MV-4-11 (cell line): Measurements from ENCODE around the gene CLCA1.

Experiments
- DNase-seq: peaks from one replicate; lab custom pipeline; 2025; lab: John Stamatoyannopoulos, UW

The CLCA1 gene

GRCh38 chr1:86461482-86461881 is 7.2 kb upstream of the CLCA1 start:
- no peak for DNase-seq

DNA sequence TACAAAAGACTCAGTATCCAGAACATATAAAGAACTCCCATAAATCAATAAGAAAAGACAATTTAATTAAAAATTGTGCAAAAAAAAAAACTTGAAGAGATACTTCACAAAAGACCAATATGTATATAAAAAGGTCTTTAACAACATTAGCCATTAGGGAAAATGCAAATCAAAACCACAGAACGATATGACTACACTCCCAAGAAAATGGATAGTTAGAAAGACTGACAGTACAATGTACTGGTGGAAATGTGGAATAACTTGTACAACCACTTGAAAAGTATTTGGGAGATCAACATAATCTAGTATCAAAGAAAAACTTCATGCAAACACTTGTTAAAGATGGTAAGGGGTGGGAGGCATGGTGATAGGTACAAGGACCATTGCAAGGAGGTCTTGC is 3.9 kb upstream of the CLCA1 start:
- DNase-seq, result no peak

- DNase-seq, result no peak
Measured at GRCh38 chr1:86466109-86466844, 2.5 kb upstream of the CLCA1 start.

- no peak for DNase-seq
Measured at GRCh38 chr1:86466986-86467385, 1.7 kb upstream of the CLCA1 start.

DNA sequence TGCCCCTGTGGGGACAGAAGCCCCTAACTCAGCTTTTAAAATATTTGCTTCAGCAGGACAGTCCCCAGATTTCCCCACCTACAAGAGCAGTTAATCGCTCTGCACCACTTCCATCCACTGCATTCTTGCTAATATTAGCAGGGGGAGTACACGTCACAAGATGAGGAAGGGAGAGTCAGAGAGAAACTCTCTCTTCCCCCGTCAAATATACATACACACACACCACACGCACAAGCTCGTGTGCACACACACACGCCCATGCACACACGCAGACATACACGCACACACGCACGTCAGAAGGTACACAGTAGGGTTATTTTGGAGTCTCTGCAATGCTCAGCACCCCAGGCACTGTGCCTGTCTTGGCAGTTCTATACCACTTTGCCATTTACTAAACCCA is 2.1 kb downstream of the CLCA1 start:
- DNase-seq, result no peak

- DNase-seq, result no peak
Measured at GRCh38 chr1:86471291-86471690, 2.6 kb downstream of the CLCA1 start.

- no peak for DNase-seq
Measured at GRCh38 chr1:86472152-86472551, 3.4 kb downstream of the CLCA1 start.

DNA sequence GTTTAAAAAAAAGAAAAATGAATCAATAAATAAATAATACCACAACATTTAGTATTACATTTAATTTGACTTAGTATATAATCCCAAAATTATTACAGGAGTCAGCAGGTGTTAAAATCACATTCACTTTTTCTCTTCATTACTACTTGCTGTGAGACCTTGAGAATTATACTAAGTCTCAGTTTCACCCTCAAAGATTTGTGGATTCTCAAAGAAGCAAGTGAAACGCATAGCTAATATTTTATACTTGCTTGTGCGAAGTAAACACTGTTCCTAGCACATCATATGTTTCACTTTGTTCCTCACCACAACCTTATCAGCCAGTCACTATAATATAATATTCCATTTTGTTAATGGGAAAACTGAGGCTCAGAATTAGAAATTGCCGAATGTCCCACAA is 4.0 kb downstream of the CLCA1 start:
- DNase-seq, result no peak

DNA sequence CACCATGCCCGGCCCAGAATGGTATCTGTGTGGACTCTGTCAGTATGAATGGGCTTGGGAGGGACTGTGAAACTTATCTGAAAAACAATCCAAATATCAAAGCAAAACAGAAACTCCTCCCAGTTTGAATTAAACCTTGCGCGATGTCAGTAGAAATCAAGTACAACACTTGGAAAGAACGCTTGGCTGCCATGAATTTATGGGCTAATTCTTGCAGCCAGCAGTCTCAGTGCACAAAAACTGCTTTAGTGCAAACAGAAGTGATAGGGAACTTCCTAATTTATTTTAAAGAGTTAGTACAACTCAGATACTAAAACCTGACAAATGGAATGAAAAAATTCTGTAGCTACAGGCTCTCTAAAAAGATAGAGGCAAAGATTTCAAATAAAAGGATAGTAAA is 8.5 kb downstream of the CLCA1 start:
- DNase-seq, result no peak

DNA sequence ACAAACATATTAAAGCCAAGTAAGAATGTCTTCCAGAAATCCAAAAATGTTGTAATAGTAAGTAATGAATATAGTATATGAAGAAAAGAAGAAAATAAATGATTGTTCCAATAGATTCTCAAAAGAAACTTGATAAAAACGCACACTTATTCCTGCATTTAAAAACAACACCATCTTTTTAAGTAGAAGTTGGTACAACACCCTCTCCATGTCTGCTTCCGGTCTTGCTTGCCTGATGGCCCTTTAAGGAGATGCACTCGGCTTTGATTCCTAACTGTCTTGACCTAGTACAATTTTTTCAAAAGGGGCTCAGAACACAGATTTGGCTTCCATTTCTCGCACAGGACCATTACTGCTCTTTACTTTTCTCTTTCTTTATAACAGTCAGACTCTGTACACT is 9.0 kb downstream of the CLCA1 start:
- DNase-seq, result no peak

GRCh38 chr1:86478416-86479156 is 9.9 kb downstream of the CLCA1 start:
- DNase-seq, result no peak

DNA sequence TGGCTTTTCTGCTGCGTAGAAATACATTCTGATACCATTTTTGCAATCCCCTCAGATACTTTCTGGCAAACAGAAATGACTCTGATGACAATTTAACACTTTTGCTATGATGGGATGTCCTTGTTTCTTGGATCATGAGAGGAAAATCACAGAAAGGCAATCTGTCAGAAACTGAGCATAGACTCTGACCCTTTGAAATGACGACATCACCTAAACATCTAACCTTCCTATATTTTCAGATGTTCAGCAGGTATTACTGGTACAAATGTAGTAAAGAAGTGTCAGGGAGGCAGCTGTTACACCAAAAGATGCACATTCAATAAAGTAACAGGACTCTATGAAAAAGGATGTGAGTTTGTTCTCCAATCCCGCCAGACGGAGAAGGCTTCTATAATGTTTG is 13.2 kb downstream of the CLCA1 start:
- DNase-seq, result no peak

GRCh38 chr1:86487131-86487810 is 18.5 kb downstream of the CLCA1 start:
- peak; percentile 31 for DNase-seq

GRCh38 chr1:86487811-86488141 is 19.0 kb downstream of the CLCA1 start:
- no peak for DNase-seq

- no peak for DNase-seq
Measured at GRCh38 chr1:86489242-86489878, 20.6 kb downstream of the CLCA1 start.

GRCh38 chr1:86491171-86491950 is 22.6 kb downstream of the CLCA1 start:
- no peak for DNase-seq

- DNase-seq, result no peak
Measured at GRCh38 chr1:86498281-86498680, 29.6 kb downstream of the CLCA1 start.

DNA sequence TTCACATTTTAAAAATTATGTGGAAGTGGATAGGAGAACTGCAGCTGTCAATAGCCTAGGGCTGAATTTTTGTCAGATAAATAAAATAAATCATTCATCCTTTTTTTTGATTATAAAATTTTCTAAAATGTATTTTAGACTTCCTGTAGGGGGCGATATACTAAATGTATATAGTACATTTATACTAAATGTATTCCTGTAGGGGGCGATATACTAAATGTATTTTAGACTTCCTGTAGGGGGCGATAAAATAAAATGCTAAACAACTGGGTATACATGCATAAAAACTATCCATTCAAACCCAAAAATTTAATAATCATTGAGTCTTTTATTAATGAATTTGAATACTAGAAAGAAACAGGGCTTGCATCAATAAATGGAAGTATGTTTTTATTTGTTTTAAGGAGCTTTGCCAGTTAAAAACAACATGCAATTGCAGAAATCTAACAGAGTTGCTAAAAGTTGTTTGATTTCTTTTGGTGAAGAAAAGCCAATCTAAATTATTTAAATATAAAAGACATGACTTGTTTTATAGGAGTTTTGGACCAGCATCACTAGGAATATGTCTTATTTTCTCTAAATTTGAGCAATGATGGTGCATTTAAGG is 31.4 kb downstream of the CLCA1 start:
- DNase-seq, result peak; percentile 60

DNA sequence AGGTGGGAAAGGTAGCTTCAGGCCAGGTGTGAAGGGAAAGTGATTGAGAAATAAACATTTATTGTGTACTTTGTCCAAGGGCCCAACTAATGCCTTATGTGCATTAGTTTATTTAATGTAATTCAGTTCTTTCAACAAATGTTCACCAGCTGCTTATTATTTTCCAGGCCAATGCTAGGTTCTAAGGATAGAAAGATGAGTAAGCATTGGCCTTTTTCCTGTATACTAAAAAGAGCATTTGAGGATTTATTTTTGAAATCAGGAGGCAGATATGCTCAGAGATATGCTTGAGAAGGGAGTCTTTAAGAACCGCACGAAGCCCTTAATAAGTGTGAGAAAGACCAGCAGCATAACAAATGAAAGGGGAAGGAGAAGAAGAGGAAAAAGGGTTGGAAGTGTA is 32.0 kb downstream of the CLCA1 start:
- no peak for DNase-seq

DNA sequence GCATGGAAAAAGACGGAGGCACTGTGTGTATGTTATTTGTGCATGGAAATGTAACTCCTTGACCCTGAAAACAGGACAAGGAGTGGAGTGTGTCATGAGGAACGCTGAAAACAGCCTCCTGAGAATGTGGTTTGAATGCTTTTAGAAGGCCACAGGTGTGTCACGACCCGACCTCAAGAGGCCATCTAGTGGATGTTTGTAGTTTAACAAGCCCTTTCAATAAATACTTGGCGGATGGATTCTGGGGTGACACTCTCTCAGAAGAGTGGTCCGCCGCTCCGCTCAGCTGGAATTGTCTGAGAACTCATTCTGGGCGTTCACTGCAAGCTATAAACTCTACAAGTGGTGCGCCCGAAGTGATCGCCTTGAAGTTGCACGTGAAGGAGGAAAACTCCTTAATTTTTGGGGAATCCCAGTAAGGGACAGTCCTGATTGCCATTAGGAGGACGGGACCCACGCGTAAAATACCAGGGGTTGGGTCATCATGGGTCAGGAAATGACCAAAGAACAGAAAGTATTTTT is 33.5 kb downstream of the CLCA1 start:
- peak; percentile 26 for DNase-seq

DNA sequence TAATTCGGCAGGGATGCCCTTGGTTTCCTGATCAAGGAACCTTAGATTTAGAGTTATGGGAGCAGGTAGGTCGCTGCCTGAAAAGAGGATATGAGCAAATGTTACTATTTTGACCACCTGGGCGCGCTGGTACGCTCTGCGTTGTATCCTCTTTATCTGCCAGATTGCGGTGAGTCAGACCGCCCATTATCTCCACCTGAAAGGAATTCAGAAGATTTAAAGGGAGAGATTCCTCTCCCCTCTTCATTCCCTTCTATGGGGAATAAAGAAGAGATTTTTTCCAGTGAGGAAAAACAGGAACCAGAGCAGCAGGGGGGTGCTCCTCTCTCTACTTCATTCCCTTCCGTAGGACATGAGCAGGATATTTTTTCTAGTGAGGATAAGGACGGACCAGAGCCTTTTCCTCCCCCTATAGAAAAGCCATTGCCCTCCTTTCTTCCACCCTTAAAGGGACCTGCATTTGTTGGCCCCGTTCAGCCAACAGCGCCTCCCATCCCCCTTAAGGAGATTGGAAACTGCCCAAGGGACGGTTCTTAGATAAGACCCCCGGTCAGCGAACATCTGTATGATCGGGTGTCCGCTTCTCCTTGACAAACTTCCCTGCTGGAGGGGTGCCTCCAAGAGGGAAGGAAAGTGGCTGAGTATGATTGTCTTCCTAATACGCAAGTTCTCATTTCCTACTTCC is 34.1 kb downstream of the CLCA1 start:
- DNase-seq, result no peak
